ENCODE results near the gene NOC4L.
A peak's percentile ranks its signal among the peaks of the same experiment; 100 is the strongest.

The NOC4L gene

DNA sequence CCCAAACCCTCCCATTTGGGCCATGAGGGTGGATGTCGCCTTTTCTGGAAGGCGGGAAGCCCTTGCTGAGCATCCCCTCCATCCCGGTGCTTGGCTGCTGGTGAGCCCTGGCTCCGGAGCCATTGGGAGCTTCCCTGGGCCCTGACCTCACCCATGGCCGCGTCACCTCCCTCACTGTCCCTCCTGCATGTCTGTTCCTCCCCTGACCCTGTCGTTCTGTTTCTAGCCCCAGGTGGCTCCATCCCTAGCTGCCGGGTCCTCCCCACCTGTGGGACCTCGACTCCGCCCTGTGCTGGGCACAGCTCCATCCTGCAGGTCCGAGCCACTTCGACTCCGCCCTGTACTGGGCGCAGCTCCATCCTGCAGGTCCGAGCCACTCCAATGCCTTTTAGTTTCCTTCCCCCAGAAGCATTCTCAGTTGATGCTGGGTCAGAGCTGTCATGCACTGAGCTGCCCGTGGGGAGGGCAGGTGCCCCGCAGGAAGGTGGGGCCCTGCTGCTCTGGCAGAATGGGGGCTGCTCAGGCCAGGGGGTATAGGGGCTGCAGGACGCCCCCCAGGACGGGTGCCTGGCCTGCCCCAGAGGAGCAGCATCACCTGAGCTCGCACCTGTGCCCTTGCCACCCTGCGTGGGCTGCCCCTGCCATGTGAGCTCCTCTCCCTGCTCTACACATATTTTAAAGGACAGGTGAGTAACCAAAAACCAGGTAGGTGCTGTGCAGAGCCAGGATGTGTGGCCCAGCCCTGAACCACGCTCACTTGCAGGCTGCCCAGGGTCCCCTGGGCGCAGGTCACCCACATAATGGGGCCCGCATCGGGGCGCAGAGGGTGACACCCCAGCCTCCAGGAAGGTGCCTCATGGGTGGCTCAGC lies 19.0 kb downstream of the NOC4L start:
- TF ChIP-seq, protein P1, sequence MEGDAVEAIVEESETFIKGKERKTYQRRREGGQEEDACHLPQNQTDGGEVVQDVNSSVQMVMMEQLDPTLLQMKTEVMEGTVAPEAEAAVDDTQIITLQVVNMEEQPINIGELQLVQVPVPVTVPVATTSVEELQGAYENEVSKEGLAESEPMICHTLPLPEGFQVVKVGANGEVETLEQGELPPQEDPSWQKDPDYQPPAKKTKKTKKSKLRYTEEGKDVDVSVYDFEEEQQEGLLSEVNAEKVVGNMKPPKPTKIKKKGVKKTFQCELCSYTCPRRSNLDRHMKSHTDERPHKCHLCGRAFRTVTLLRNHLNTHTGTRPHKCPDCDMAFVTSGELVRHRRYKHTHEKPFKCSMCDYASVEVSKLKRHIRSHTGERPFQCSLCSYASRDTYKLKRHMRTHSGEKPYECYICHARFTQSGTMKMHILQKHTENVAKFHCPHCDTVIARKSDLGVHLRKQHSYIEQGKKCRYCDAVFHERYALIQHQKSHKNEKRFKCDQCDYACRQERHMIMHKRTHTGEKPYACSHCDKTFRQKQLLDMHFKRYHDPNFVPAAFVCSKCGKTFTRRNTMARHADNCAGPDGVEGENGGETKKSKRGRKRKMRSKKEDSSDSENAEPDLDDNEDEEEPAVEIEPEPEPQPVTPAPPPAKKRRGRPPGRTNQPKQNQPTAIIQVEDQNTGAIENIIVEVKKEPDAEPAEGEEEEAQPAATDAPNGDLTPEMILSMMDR (IDR thresholded peaks at IDR 0.05; ENCODE audit: borderline replicate concordance, insufficient read depth, low read depth, low read length), result no peak
- H3K4me3 ChIP-seq (ENCODE audit: low read depth, low read length), result no peak overlapping the region

DNA sequence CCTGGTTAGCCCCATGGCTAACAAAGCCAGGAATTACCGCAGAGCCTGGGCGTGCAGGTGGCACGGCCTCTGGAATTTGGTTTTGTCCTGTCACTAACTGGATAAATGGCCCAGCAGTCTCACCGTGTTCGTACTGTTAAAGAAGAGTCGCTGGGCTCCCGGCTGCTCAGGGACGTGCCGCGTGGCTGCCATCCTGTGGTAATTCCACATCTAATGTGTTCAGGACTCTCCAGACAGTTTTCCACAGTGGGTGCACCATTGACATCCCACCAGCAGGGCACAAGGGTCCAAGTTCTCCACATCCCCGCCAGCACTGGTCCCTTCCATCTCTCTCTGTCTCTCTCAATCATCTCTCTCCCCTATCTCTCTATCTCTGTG lies 19.6 kb downstream of the NOC4L start:
- TF ChIP-seq, protein P1 (IDR thresholded peaks at IDR 0.05; ENCODE audit: borderline replicate concordance, insufficient read depth, low read depth, low read length), result 0 out of 2 replicates have a peak, but pooled peaks have one; percentile 17
- H3K4me3 ChIP-seq (ENCODE audit: low read depth, low read length), result no peak overlapping the region

- H3K4me3 ChIP-seq (ENCODE audit: low read depth, low read length), result no peak overlapping the region
- TF ChIP-seq, protein P1 (IDR thresholded peaks at IDR 0.05; ENCODE audit: borderline replicate concordance, insufficient read depth, low read depth, low read length), result no peak
These were observed 20.2 kb downstream of the NOC4L start for GRCh38 chr12:132164426-132164825.

GRCh38 chr12:132165584-132165983 lies 21.3 kb downstream of the NOC4L start:
- TF ChIP-seq, protein P1 (IDR thresholded peaks at IDR 0.05; ENCODE audit: borderline replicate concordance, insufficient read depth, low read depth, low read length), result no peak

DNA sequence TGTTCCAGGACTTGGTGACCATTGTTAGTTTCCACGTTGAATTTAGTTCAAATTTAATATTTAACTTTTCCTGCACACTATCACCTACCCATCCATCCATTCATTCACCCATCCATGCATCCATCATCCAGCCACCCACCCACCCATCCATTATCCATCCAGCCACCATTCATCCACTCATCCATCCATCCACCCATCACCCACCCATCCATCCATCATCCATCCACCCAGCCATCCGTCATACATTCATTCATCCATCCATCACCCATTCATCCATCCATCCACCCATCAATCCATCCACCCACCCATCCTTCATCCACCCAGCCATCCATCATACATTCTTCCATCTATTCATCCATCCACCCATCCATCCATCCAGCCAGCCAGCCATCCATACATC lies 21.8 kb downstream of the NOC4L start:
- H3K4me3 ChIP-seq (ENCODE audit: low read depth, low read length), result no peak overlapping the region
- TF ChIP-seq, protein P1 (IDR thresholded peaks at IDR 0.05; ENCODE audit: borderline replicate concordance, insufficient read depth, low read depth, low read length), result no peak

More at GRCh38 chr12:132165584-132165983, 21.3 kb downstream of the NOC4L start:
- no peak overlapping the region for H3K4me3 ChIP-seq (ENCODE audit: low read depth, low read length)

DNA sequence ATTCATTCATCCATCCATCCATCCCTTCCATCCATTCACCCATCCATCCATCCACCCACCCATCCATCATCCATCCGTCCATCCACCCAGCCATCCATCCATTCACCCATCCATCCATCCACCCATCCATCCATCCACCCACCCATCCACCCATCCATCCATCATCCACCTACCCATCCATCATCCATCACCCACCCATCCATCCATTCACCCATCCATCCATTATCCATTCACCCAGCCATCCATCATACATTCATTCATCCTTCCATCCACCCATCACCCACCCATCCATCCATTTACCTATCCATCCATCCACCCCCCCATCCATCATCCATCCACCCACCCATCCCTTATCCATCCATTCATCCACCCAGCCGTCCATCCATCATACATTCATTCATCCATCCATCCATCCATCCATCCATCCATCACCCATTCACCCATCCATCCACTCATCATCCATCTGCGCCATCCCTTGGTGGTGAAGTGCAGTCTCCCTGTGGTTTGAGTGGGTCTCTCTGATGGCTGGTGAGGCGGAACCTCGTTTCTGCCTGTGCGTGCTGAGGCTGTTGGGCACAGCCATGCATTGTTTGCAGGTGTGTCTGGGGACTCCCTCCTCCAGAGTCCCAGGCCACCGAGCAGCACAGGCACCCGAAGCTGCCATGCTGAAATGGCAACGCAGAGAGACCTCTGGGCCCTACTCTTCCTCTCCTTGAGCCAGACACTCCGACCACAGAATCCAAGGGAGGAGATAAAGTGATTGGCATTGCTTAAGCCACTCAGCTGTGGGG lies 22.7 kb downstream of the NOC4L start:
- H3K4me3 ChIP-seq (ENCODE audit: low read depth, low read length), result no peak overlapping the region
- TF ChIP-seq, protein P1 (IDR thresholded peaks at IDR 0.05; ENCODE audit: borderline replicate concordance, insufficient read depth, low read depth, low read length), result no peak
